HG03575 (cell line): ENCODE measurements around the gene DCC.

Experiments used
- ATAC-seq: cut with Tn5 transposase; IDR thresholded peaks from one replicate; pipeline ENCODE4 v1.9.1; 2021; ENCODE audit not compliant: unreplicated experiment, insufficient number of reproducible peaks, low FRiP score; ENCODE audit errors: extremely low read depth

The DCC gene

DNA sequence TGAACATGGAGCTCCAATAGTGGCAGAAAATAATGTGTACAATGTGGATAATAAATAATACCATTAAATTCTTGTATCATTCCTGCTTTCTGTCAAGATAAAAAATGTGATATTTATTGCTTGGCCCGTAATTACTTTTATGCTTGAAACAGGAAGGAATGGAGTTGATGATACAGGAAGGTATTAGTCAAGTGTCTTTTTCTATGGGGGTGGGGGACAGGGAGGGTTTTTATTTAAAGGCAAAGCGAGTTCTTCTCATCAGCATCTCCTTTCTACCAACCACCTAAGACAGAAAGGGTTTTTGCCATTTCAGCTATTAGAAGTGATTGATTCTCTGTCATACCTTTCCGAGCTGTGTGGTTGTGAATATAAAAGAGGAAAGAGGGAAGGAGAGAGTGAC is 135.3 kb downstream of the DCC start:
- no peak for ATAC-seq

DNA sequence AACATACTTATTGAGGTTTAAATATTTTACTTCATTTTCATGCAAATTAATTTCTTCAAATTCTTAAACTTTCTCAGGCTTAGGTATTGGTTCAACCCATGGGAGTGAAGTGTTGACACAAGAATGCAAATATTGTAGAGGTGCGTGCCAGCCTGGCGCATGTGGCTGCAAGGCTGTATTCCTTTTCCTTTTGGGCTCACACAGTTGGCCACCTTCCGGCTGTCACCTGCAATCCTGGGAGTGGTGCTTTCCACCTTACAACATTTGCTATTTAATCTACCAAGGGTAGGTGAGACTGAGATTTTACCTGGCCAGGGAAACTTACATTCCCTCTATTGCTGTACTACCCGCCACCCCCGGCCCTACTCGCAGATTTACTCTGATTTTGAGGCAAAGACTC is 141.1 kb downstream of the DCC start:
- ATAC-seq: no peak

DNA sequence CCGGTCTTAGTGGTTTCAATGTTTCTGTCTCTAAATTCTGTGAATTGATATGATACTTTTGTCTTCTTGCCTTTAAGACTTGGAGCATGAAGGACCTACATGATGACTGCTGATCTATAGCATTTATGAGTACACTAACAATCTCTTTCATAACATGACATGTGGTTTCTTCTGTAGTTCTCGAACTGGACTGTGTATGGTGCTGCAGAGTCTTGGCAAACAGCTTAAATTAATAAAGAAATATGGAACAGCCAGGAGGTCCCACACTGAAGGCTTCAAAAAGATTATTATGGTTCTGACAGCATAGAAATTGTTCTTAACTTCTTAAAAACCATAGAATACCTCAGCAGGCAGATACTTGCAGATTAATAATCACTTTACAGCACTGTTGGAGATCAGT is 145.0 kb downstream of the DCC start:
- no peak for ATAC-seq

DNA sequence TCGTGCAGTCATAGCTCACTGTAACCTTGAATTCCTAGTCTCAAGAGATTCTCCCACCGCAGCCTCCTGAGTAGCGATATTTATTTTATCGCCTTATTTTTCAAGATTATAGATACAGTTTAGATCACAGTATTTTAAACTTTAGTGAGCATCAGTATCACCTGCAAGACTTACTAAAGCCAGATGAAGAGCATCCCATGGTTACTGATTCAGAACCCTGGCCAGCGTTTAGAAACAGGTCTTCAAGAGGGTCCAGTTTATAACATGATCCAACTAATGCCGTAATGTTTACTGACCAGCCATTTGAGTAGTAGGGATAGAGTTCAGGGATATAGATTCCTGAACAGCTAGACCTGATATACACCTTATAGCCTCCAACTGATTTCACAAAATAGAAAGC is 146.1 kb downstream of the DCC start:
- no peak for ATAC-seq

DNA sequence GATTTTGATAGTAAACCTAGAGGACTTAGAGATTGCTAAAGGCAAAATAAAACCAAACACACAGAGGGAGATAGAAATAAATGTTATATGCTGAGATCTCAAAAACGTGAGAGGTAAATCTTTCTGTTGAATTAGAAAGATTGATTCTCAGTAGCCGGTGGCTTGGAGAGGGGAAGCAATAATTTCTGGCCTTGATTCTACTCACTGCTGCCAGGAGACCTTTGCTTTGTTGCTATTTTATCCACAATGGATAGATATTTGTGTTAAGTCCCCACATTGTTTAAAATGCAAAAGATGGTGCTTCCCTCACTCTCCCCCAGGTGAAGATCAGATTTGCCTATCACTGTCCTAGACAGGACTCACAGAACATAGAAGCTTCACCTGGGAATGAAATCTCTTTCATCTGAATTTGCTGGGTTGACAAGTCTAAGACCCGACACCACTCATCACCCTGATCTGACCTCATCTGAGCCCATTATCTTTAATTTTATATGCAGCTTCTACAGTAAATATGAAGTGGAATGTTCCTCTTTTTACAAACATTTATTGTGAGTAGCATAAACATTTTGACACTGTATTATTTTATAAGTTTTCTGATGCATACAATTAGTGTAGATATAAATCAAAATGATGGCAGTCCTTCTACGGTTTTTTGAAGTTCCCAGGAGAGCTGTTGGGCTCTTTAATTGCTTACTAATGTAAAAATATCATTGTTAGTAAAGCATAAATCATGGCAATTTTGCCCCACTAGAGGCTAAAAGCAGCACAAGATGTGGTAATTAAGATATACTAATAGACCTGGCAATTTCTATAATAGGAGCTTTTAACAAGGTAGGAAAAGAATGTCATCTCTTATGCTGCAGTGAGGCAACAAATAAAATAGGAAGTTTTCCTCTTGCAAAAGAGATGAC is 149.7 kb downstream of the DCC start:
- ATAC-seq: no peak

DNA sequence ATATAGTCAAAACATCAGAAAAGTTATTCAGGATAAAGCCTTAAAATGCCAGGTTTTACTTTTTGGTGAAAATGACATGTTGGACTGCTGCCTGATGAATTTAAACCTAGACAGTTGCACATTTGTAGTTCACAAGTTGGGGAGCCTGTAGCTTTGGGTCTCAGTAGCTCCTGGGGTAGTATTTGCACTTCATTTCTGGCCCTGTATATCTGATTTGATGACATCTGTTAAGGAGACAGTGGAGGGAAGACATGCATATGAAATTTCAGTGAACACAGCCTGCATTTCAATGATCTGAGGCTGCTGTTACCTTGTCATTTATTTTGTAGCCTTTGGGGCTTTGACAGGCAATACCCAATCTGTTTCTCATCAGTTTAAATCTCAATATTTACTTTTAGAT is 156.4 kb downstream of the DCC start:
- ATAC-seq: no peak

DNA sequence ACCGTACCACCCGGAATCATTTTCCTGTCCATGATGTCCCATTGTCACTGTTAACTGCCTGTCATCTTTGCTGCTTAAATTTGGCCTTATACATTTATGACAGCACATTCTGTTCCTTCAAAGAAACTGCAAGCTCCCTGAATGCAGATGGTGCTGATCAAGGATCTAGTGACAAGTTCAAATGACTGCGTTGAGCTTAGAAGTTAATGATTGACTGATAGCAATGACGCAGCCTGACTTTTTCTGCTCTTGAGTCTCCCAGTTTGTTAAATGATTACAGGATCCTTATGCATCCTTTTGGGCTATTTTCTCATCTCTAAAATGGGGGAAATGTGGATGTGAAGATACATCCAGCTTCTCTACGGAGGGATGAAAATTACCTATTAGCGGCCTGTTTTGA is 159.0 kb downstream of the DCC start:
- no peak for ATAC-seq

DNA sequence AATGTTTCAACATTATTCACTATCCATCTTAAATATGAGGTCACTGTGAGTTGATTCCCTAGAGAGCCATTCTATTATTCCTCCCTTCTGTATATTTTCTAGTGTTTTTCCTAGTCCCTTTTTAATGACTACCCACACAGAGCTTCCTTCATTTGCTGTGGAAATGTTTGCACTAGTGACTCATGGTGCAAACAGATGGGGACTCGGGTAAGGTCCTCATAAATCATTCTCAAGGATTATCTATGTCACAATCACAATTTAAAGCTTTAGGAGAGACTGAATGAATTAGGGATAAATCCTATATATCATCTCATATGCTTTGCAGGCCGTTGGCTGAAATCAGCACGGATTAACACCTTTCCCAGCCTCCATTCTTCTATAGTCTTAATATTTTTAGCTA is 159.6 kb downstream of the DCC start:
- no peak for ATAC-seq

DNA sequence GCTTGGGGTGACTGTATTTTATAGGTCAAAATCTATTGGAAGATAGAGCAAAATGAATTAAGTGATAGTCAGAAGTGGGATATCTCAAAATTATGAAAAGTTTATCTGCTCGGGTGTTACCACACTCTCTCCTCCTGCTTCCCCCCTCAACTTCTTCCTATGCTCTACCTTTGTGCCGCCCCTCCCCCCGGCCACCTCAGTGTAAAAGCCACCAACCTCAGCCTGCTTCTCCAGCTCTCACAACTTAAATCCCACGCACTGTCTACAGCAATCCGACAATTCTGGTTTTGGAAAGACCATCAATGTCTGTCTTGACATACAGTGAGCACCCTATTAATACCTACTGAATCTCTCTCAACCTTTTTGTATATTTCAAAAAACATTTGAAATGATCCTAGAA is 164.6 kb downstream of the DCC start:
- ATAC-seq: no peak

DNA sequence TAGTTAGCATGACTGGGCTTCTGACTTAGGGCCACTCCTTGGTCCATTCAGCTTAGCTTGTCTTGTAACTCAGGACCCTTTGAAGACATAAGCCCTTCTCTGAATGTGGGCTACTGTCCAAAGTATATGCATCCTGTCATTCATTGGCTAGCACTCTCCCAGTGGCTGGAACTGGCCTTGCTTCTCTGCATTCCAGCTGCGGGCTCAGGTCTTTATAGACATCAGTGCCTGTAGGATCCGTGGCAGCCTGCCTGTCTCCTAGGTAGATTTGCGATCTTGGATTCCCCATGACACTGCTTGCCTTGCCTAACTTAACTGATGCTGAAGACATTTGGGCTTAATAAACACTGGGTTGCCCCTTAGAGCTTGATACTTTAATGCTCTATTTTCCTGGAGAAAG is 170.1 kb downstream of the DCC start:
- ATAC-seq: no peak

DNA sequence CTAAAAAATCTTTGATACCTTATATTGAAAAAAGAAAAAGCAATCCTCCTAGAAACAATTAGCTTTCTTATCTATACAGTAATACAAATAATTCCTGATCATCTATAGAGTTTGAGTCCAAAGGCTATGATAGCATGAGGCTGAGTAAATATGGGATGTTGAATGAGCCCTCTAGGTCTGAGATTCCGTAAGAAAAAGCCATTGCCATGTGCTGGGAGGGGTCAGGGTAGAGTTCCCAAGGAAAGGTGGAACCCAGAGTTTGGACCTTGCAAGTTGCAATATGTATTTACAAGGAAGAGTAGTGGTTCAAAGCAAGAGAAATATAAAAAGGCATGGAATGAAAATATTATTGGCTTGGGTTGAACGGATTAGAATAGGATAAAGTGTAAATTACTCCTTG is 178.1 kb downstream of the DCC start:
- ATAC-seq: no peak

DNA sequence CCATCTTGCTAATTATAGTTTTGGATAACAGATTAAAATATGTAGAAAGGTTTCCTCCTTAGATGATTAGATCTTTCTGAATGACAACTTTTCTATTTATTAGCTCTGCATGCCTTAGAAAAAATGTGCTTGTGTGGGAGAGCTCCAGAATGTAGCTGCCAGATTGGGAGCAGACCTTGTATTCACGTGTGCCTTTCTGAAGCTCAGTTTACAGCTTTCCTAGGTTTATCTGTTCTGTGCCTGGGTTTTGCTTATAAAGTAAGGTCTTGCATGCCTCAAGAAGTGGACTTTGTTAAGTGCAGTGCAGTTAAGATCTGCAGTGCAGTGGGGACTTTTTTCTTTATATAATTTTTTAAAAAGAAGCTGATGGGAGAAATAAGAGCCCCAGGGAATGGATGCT is 179.0 kb downstream of the DCC start:
- ATAC-seq: no peak

DNA sequence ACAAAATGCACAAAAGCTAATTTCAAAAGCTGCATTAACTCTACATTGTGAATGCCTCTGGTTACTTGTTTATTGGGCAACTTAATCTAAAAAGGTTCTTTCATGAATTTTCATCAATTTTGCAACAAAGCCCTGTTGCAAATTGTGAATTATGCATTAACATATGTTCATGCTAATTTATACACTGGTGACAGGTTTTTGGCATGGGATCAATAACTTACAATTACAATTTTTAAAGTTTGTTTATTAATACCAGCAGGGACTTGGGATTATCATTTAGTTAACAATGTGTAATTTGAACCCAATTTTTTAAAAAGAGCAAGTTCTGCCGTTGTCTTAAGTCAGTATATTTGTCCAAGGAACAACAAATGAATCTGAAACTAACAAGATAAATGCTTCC is 183.6 kb downstream of the DCC start:
- ATAC-seq: no peak

DNA sequence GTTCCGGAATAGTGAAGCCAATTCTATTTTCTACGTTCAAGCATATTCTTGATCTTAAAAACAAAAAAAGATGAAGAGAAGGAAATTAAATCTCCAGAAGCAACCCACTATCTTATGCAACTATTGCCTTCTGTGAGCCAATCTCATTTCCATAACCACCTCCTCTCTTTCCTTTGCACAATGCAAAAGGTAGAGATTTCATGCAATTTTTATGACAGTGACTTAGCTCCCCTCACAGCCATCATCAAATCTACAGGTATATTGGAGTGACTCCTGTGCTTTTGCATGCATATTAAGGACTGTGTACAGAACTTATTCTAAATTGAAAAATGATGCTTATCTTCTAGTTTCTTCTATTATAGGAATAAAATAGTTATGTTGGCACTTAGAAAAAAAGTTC is 191.8 kb downstream of the DCC start:
- ATAC-seq: no peak

DNA sequence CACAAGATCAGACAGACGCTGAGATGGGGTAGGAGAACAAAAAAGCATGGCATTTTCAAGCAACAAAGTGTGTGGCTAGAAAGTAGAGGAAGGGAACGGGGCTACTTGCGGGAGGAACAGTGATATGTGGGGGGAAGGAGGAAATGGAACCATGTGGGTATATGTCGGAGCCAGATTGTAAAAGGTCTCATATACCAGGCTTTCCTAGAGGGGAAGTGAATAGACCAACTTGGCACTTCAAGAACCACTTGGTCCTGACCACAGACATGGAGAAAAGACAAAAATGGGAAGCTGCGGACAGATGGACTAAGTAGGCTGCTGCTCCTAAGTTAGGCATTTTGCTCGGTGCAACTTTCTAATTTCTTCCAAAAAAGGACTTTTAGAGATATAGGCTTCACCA is 196.0 kb downstream of the DCC start:
- no peak for ATAC-seq

DNA sequence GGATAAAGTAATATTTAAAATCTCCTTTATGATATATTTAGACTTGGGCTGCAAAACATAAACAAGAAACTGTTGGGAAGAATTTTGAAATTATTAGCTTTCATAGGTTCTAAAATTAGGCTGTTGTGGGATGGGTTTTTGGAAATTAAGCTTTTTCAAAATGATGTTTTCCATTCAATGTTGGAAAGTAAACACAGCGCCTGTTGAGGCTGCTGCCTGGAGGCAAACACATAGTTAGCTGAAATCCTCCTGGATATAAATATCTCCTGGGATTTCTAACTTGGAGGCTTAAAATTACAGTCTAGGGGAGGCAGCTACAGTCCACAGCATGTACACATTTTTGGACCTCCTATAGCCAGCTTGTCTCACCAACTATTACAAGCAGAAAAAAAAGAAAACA is 197.3 kb downstream of the DCC start:
- no peak for ATAC-seq

DNA sequence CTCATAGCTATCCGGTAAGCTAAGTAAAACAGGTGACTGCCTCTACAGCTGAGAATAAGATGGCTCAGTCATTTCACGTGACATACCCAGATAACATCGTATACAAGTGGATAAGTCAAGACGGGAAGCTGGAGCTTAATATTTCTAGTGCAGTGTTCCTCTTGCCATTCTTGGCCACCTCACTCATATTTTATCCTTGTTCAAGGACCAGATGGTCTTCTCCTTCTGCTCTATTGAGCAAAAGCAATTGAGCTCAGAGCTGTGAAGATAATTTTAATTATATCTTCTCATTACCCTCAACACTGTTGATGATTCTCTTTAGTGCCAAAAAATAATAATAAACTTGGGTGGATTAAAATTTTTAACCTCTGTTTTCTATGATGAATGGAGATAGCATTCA is 201.1 kb downstream of the DCC start:
- ATAC-seq: no peak

DNA sequence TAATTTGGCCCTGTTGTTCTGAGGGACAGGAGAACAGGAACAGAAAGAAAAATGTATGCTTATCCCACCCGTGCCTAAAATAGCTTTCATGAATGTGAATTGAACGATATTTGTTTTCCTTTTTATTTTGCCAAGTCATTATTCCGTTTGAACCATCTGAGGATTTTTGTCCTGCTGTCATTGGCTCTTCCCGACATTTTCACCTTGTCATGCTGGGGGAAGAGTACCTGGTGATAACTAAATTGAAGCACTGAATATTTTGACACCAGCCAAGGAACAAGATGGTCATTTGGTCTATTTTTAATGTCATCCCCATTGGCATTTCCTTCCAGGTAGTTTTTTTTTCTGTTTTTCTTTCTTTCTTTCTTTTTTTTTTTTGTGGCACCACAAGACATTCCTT is 204.1 kb downstream of the DCC start:
- no peak for ATAC-seq

DNA sequence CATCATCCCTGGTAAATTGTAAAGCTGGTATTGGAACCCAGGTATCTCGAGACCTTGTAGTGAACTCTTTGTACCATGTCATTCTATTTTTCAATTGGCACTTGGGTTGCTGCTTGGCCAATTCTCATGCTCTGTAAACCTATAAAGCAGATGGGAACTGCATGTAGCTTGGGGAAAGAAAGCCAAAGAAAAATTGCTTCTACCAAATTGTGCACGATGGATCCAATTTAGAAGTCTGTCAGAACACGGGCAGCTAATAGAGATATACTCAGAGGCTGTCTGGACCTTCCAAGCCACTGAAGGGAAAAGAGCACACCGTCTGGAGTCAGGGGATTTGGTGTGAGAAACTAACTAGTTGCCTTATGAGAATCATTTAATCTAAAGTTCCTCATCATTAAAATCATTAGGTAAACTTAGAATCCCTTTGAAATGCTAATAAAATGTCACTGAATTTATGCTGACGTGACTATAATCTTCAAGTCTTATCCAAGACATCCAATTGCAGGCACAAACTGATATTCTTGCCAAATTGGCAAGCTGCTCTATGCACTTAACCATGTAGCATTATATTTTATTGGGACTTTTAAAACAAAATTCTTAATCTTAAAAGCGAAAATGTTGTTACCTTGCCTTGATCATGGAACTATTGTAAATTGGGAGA is 206.8 kb downstream of the DCC start:
- ATAC-seq: no peak

DNA sequence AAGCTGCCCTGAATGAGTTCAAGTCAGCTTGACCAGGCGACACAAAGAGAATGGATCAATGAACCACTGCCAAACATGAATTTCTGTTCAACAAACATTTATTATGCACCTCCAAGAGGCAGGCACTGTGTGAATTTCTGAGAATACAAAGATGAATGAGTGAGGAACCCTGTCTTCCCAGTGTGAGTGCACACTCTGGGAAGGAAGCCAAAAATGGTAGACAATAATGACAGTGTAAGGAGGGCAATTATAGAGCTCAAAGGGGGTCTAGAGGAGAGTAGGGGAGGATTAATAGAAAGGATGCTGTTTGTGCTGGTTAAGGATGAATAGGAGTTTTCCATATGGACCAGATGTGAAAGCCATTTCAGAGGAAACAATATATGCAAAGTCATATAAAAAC is 213.4 kb downstream of the DCC start:
- ATAC-seq: no peak

DNA sequence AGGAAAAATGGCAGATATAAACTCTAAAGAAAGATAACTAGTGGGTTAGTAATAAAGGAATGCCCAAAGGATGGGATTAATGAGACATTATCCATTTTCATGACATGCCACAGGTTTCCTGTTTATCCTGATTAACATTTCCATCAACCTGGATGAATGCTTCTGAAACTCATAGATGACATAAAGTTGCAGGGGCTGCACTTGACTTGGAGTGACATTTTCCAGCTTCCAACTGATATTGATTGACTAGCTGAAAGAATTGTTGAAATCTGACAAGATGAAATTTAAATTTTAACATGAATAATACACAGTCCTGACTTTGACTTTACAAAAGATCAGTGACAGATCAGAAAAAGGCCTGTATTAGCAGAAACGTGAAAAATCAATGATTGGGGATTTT is 214.2 kb downstream of the DCC start:
- ATAC-seq: no peak
